Duodenal mucosa (tissue), 2 donors: ENCODE measurements around the gene GTF3C2.
A peak's percentile ranks its signal among the peaks of the same experiment; 100 is the strongest.

ENCODE experiments used
- H3K27ac ChIP-seq: one replicate; pipeline ENCODE4 v1.7.0; 2013; ENCODE audit warnings: low read depth, low read length
- H3K27me3 ChIP-seq, 2 donors: one replicate each; pipeline ENCODE4 v1.7.0; 2013; ENCODE audit warnings: low read length in 2 of 2, control low read depth in 1 of 2; ENCODE audit not compliant: insufficient read depth in 2 of 2, control insufficient read depth in 1 of 2
- H3K36me3 ChIP-seq, 2 donors: one replicate each; pipeline ENCODE4 v1.7.0; 2013; ENCODE audit warnings: low read length in 2 of 2, control low read depth in 1 of 2; ENCODE audit not compliant: insufficient read depth in 2 of 2, control insufficient read depth in 1 of 2
- H3K4me1 ChIP-seq, 2 donors: one replicate each; pipeline ENCODE4 v1.7.0; 2013; ENCODE audit warnings: low read length in 2 of 2, control low read depth in 1 of 2; ENCODE audit not compliant: insufficient read depth in 2 of 2, control insufficient read depth in 1 of 2
- H3K4me3 ChIP-seq, 2 donors: one replicate each; pipeline ENCODE4 v1.7.0; 2013; ENCODE audit warnings: low read length in 2 of 2, low read depth in 1 of 2
- H3K9ac ChIP-seq, 2 donors: one replicate each; pipeline ENCODE4 v1.7.0; 2013; ENCODE audit warnings: low read length in 2 of 2, low read depth in 1 of 2
- H3K9me3 ChIP-seq, 2 donors: one replicate each; pipeline ENCODE4 v1.7.0; 2013; ENCODE audit warnings: low read length in 2 of 2, control low read depth in 1 of 2; ENCODE audit not compliant: control insufficient read depth in 1 of 2

GTF3C2 gene, protein sequence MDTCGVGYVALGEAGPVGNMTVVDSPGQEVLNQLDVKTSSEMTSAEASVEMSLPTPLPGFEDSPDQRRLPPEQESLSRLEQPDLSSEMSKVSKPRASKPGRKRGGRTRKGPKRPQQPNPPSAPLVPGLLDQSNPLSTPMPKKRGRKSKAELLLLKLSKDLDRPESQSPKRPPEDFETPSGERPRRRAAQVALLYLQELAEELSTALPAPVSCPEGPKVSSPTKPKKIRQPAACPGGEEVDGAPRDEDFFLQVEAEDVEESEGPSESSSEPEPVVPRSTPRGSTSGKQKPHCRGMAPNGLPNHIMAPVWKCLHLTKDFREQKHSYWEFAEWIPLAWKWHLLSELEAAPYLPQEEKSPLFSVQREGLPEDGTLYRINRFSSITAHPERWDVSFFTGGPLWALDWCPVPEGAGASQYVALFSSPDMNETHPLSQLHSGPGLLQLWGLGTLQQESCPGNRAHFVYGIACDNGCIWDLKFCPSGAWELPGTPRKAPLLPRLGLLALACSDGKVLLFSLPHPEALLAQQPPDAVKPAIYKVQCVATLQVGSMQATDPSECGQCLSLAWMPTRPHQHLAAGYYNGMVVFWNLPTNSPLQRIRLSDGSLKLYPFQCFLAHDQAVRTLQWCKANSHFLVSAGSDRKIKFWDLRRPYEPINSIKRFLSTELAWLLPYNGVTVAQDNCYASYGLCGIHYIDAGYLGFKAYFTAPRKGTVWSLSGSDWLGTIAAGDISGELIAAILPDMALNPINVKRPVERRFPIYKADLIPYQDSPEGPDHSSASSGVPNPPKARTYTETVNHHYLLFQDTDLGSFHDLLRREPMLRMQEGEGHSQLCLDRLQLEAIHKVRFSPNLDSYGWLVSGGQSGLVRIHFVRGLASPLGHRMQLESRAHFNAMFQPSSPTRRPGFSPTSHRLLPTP

GRCh38 chr2:27356382-27357181, at the start of gene GTF3C2:
Gene GTF3C2, minus strand, starts transcription at chr2:27356764. Its CDS starts 13,210 bp downstream, at chr2:27343554.
- Histone ChIP-seq H3K36me3 (no peaks in the 10 kb centered on the region), H3K4me1 (peaks cover 26 to 27% of the 10 kb centered on the region in 2 donors)

GRCh38 chr2:27400348-27401135, 44.0 kb upstream of the GTF3C2 start:
- Histone ChIP-seq H3K4me3 (no peak overlapping the region), H3K27ac (no peak overlapping the region), H3K9ac (no peak overlapping the region), H3K27me3 (no peaks in the 10 kb centered on the region), H3K36me3 (no peaks in the 10 kb centered on the region), H3K4me1 (no peaks in the 10 kb centered on the region), H3K9me3 (no peaks in the 10 kb centered on the region)

More at GRCh38 chr2:27356382-27357181, at the start of gene GTF3C2:
- H3K27ac ChIP-seq = peak within 1 kb of the TSS; percentile 93
- H3K9me3 ChIP-seq = no peaks in the 10 kb centered on the region
- peak within 1 kb of the TSS; percentile 94 for H3K9ac ChIP-seq
- no peaks in the 10 kb centered on the region for H3K27me3 ChIP-seq
- peak within 1 kb of the TSS; percentile 97 to 98 for H3K4me3 ChIP-seq

DNA sequence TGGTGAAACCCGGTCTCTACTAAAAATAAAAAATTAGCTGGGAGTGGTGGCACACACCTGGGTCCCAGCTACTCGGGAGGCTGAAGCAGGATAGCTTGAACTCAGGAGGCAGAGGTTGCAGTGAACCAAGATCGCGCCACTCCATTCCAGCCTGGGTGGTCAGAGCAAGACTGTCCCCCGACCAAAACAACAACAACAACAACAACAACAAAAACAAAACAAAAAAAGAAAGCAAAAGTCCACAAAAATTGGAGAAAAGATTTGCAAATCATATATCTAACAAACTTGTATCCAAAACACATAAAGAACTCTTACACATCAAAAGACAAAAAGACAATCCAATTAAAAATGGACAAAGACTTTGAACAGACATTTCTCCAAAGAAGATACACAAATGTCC, 42.4 kb upstream of the GTF3C2 start:
- H3K36me3 ChIP-seq = no peaks in the 10 kb centered on the region
- no peaks in the 10 kb centered on the region for H3K27me3 ChIP-seq
- no peaks in the 10 kb centered on the region for H3K9me3 ChIP-seq
- no peak overlapping the region for H3K27ac ChIP-seq
- H3K4me3 ChIP-seq = no peak overlapping the region
- H3K9ac ChIP-seq = no peak overlapping the region
- H3K4me1 ChIP-seq = no peaks in the 10 kb centered on the region

DNA sequence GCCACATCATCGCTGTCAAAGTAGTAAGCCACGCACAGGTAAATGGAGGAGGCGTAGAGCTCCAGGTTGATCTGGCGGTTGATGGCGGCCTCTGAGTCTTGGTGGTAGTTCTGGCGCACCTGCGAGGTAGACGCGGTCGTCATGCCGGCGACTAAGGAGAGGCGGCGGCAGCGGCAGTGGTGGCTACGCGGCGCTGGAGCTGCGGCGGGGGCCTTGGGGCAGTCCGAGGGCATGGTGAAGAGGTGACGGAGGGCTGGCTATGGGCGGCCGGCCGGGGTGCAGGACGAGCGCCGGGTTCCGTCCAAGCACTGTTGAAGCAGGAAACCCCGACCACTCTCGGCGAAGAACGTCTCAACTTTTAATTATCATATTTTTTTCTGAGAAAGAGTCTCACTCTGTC, 36.7 kb upstream of the GTF3C2 start:
- Histone ChIP-seq H3K9me3 (no peaks in the 10 kb centered on the region), H3K4me3 (no peak overlapping the region), H3K27ac (no peak overlapping the region), H3K9ac (no peak overlapping the region), H3K27me3 (no peaks in the 10 kb centered on the region), H3K4me1 (no peaks in the 10 kb centered on the region), H3K36me3 (peaks cover 0 to 9% of the 10 kb centered on the region in 2 donors)

- H3K4me3 ChIP-seq = no peak overlapping the region
- H3K9me3 ChIP-seq = no peaks in the 10 kb centered on the region
- no peaks in the 10 kb centered on the region for H3K4me1 ChIP-seq
- H3K36me3 ChIP-seq = peaks cover 2 to 11% of the 10 kb centered on the region in 2 donors
- no peak overlapping the region for H3K9ac ChIP-seq
- no peak overlapping the region for H3K27ac ChIP-seq
- H3K27me3 ChIP-seq = no peaks in the 10 kb centered on the region
Observed at GRCh38 chr2:27390822-27391679, 34.5 kb upstream of the GTF3C2 start.

DNA sequence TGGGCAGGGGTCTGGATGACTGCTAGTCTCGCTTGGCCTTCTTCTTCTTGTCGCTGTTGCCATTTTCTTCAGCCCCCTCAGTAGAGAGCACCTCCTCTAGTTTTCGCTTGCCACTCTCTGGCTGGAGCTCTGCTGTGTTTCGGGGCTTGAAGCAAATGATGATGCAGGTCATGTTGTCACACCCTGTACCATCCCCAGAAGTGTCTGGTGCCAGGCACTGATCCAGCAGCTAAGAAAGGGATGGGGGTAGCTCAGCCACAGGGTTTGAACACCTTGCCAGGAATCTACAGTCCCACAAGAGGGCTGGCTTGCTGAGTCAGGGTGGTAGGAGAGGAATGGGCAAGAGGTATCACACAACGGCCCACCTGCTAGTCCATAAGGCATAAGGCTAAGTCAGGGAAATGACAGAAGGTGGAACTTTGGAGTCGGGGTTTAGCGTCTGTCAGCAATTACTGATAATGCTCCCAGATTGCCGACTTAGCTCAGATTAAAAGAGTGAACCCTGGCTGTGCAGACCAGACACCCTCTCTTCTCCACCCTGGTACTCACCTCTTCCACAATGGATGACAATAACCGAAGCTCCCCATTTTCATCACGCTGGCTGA, 25.1 kb upstream of the GTF3C2 start:
- no peak overlapping the region for H3K27ac ChIP-seq
- no peak overlapping the region for H3K4me3 ChIP-seq
- no peaks in the 10 kb centered on the region for H3K9me3 ChIP-seq
- peaks cover 21 to 25% of the 10 kb centered on the region in 2 donors for H3K4me1 ChIP-seq
- no peaks in the 10 kb centered on the region for H3K27me3 ChIP-seq
- H3K36me3 ChIP-seq = peaks cover 41 to 68% of the 10 kb centered on the region in 2 donors
- no peak overlapping the region for H3K9ac ChIP-seq

- Histone ChIP-seq H3K9ac (peak within 1 kb of the TSS; percentile 80 to 94), H3K4me3 (peak within 1 kb of the TSS; percentile 85 to 92), H3K36me3 (peaks cover 45 to 72% of the 10 kb centered on the region in 2 donors), H3K9me3 (no peaks in the 10 kb centered on the region), H3K27ac (peak within 1 kb of the TSS; percentile 91), H3K27me3 (no peaks in the 10 kb centered on the region), H3K4me1 (peaks cover 21 to 25% of the 10 kb centered on the region in 2 donors)
Observed at GRCh38 chr2:27380626-27381545, 24.3 kb upstream of the GTF3C2 start, which contains the start of gene ZNF513. Gene ZNF513, minus strand, starts transcription at chr2:27380734. Its CDS starts 208 bp downstream, at chr2:27380526.
